ENCODE results near the gene TSPAN7.

The TSPAN7 gene

GRCh38 chrX:38612281-38612680 is 50.9 kb downstream of the TSPAN7 start:
- H3K9ac ChIP-seq (ENCODE audit: low read depth in 1 of 2, low read length in 2 of 2): no peak overlapping the region
- H3K4me1 ChIP-seq (ENCODE audit: control insufficient read depth in 1 of 2, insufficient read depth in 2 of 2, low read length in 2 of 2): no peaks in the 10 kb centered on the region
- no peaks in the 10 kb centered on the region for H3K9me3 ChIP-seq (ENCODE audit: control insufficient read depth in 1 of 2, low read length in 2 of 2)
- no peak overlapping the region for H3K27ac ChIP-seq (ENCODE audit: low read depth, low read length)
- H3K4me3 ChIP-seq (ENCODE audit: low read depth in 1 of 2, low read length in 2 of 2): no peak overlapping the region
- no peaks in the 10 kb centered on the region for H3K27me3 ChIP-seq (ENCODE audit: control insufficient read depth in 1 of 2, insufficient read depth in 2 of 2, low read length in 2 of 2)
- H3K36me3 ChIP-seq (ENCODE audit: control insufficient read depth in 1 of 2, insufficient read depth in 2 of 2, low read length in 2 of 2): no peaks in the 10 kb centered on the region

- H3K27ac ChIP-seq (ENCODE audit: low read depth, low read length): no peak overlapping the region
- H3K27me3 ChIP-seq (ENCODE audit: control insufficient read depth in 1 of 2, insufficient read depth in 2 of 2, low read length in 2 of 2): no peaks in the 10 kb centered on the region
- H3K9ac ChIP-seq (ENCODE audit: low read depth in 1 of 2, low read length in 2 of 2): no peak overlapping the region
- H3K4me1 ChIP-seq (ENCODE audit: control insufficient read depth in 1 of 2, insufficient read depth in 2 of 2, low read length in 2 of 2): no peaks in the 10 kb centered on the region
- H3K4me3 ChIP-seq (ENCODE audit: low read depth in 1 of 2, low read length in 2 of 2): no peak overlapping the region
- no peaks in the 10 kb centered on the region for H3K36me3 ChIP-seq (ENCODE audit: control insufficient read depth in 1 of 2, insufficient read depth in 2 of 2, low read length in 2 of 2)
- H3K9me3 ChIP-seq (ENCODE audit: control insufficient read depth in 1 of 2, low read length in 2 of 2): no peaks in the 10 kb centered on the region
These were observed 53.1 kb downstream of the TSPAN7 start for GRCh38 chrX:38614485-38614884.

GRCh38 chrX:38616904-38617303 is 55.6 kb downstream of the TSPAN7 start:
- H3K27ac ChIP-seq (ENCODE audit: low read depth, low read length): no peak overlapping the region
- H3K36me3 ChIP-seq (ENCODE audit: control insufficient read depth in 1 of 2, insufficient read depth in 2 of 2, low read length in 2 of 2): no peaks in the 10 kb centered on the region
- no peaks in the 10 kb centered on the region for H3K4me1 ChIP-seq (ENCODE audit: control insufficient read depth in 1 of 2, insufficient read depth in 2 of 2, low read length in 2 of 2)
- H3K4me3 ChIP-seq (ENCODE audit: low read depth in 1 of 2, low read length in 2 of 2): no peak overlapping the region
- no peak overlapping the region for H3K9ac ChIP-seq (ENCODE audit: low read depth in 1 of 2, low read length in 2 of 2)
- H3K9me3 ChIP-seq (ENCODE audit: control insufficient read depth in 1 of 2, low read length in 2 of 2): no peaks in the 10 kb centered on the region
- no peaks in the 10 kb centered on the region for H3K27me3 ChIP-seq (ENCODE audit: control insufficient read depth in 1 of 2, insufficient read depth in 2 of 2, low read length in 2 of 2)

- no peak overlapping the region for H3K9ac ChIP-seq (ENCODE audit: low read depth in 1 of 2, low read length in 2 of 2)
- no peaks in the 10 kb centered on the region for H3K9me3 ChIP-seq (ENCODE audit: control insufficient read depth in 1 of 2, low read length in 2 of 2)
- no peak overlapping the region for H3K4me3 ChIP-seq (ENCODE audit: low read depth in 1 of 2, low read length in 2 of 2)
- no peak overlapping the region for H3K27ac ChIP-seq (ENCODE audit: low read depth, low read length)
- H3K4me1 ChIP-seq (ENCODE audit: control insufficient read depth in 1 of 2, insufficient read depth in 2 of 2, low read length in 2 of 2): no peaks in the 10 kb centered on the region
- no peaks in the 10 kb centered on the region for H3K36me3 ChIP-seq (ENCODE audit: control insufficient read depth in 1 of 2, insufficient read depth in 2 of 2, low read length in 2 of 2)
- H3K27me3 ChIP-seq (ENCODE audit: control insufficient read depth in 1 of 2, insufficient read depth in 2 of 2, low read length in 2 of 2): no peaks in the 10 kb centered on the region
These were observed 56.8 kb downstream of the TSPAN7 start for GRCh38 chrX:38618180-38618579.

- Histone ChIP-seq H3K36me3 (ENCODE audit: control insufficient read depth in 1 of 2, insufficient read depth in 2 of 2, low read length in 2 of 2) (no peaks in the 10 kb centered on the region), H3K4me1 (ENCODE audit: control insufficient read depth in 1 of 2, insufficient read depth in 2 of 2, low read length in 2 of 2) (no peaks in the 10 kb centered on the region), H3K27me3 (ENCODE audit: control insufficient read depth in 1 of 2, insufficient read depth in 2 of 2, low read length in 2 of 2) (no peaks in the 10 kb centered on the region)
These were observed 59.3 kb downstream of the TSPAN7 start for GRCh38 chrX:38620623-38621022.

GRCh38 chrX:38626296-38626695 is 65.0 kb downstream of the TSPAN7 start:
- Histone ChIP-seq H3K27ac (ENCODE audit: low read depth, low read length) (no peak overlapping the region), H3K4me1 (ENCODE audit: control insufficient read depth in 1 of 2, insufficient read depth in 2 of 2, low read length in 2 of 2) (no peaks in the 10 kb centered on the region), H3K4me3 (ENCODE audit: low read depth in 1 of 2, low read length in 2 of 2) (no peak overlapping the region), H3K9ac (ENCODE audit: low read depth in 1 of 2, low read length in 2 of 2) (no peak overlapping the region), H3K36me3 (ENCODE audit: control insufficient read depth in 1 of 2, insufficient read depth in 2 of 2, low read length in 2 of 2) (no peaks in the 10 kb centered on the region), H3K27me3 (ENCODE audit: control insufficient read depth in 1 of 2, insufficient read depth in 2 of 2, low read length in 2 of 2) (no peaks in the 10 kb centered on the region), H3K9me3 (ENCODE audit: control insufficient read depth in 1 of 2, low read length in 2 of 2) (no peaks in the 10 kb centered on the region)

More at GRCh38 chrX:38620623-38621022, 59.3 kb downstream of the TSPAN7 start:
- no peak overlapping the region for H3K9ac ChIP-seq (ENCODE audit: low read depth in 1 of 2, low read length in 2 of 2)
- no peak overlapping the region for H3K27ac ChIP-seq (ENCODE audit: low read depth, low read length)
- H3K4me3 ChIP-seq (ENCODE audit: low read depth in 1 of 2, low read length in 2 of 2): no peak overlapping the region
- H3K9me3 ChIP-seq (ENCODE audit: control insufficient read depth in 1 of 2, low read length in 2 of 2): no peaks in the 10 kb centered on the region

- Histone ChIP-seq H3K27me3 (ENCODE audit: control insufficient read depth in 1 of 2, insufficient read depth in 2 of 2, low read length in 2 of 2) (no peaks in the 10 kb centered on the region), H3K4me1 (ENCODE audit: control insufficient read depth in 1 of 2, insufficient read depth in 2 of 2, low read length in 2 of 2) (no peaks in the 10 kb centered on the region), H3K9me3 (ENCODE audit: control insufficient read depth in 1 of 2, low read length in 2 of 2) (no peaks in the 10 kb centered on the region), H3K27ac (ENCODE audit: low read depth, low read length) (no peak overlapping the region), H3K9ac (ENCODE audit: low read depth in 1 of 2, low read length in 2 of 2) (no peak overlapping the region), H3K4me3 (ENCODE audit: low read depth in 1 of 2, low read length in 2 of 2) (no peak overlapping the region), H3K36me3 (ENCODE audit: control insufficient read depth in 1 of 2, insufficient read depth in 2 of 2, low read length in 2 of 2) (no peaks in the 10 kb centered on the region)
These were observed 66.3 kb downstream of the TSPAN7 start for GRCh38 chrX:38627683-38628082.

GRCh38 chrX:38628587-38628986 is 67.2 kb downstream of the TSPAN7 start:
- no peaks in the 10 kb centered on the region for H3K4me1 ChIP-seq (ENCODE audit: control insufficient read depth in 1 of 2, insufficient read depth in 2 of 2, low read length in 2 of 2)
- H3K36me3 ChIP-seq (ENCODE audit: control insufficient read depth in 1 of 2, insufficient read depth in 2 of 2, low read length in 2 of 2): no peaks in the 10 kb centered on the region

GRCh38 chrX:38632516-38632915 is 71.2 kb downstream of the TSPAN7 start:
- no peaks in the 10 kb centered on the region for H3K27me3 ChIP-seq (ENCODE audit: control insufficient read depth in 1 of 2, insufficient read depth in 2 of 2, low read length in 2 of 2)
- no peaks in the 10 kb centered on the region for H3K36me3 ChIP-seq (ENCODE audit: control insufficient read depth in 1 of 2, insufficient read depth in 2 of 2, low read length in 2 of 2)
- peaks cover 0 to 5% of the 10 kb centered on the region in 2 donors for H3K4me1 ChIP-seq (ENCODE audit: control insufficient read depth in 1 of 2, insufficient read depth in 2 of 2, low read length in 2 of 2)
- no peak overlapping the region for H3K9ac ChIP-seq (ENCODE audit: low read depth in 1 of 2, low read length in 2 of 2)
- no peaks in the 10 kb centered on the region for H3K9me3 ChIP-seq (ENCODE audit: control insufficient read depth in 1 of 2, low read length in 2 of 2)
- H3K27ac ChIP-seq (ENCODE audit: low read depth, low read length): no peak overlapping the region
- H3K4me3 ChIP-seq (ENCODE audit: low read depth in 1 of 2, low read length in 2 of 2): no peak overlapping the region

More at GRCh38 chrX:38628587-38628986, 67.2 kb downstream of the TSPAN7 start:
- Histone ChIP-seq H3K27me3 (ENCODE audit: control insufficient read depth in 1 of 2, insufficient read depth in 2 of 2, low read length in 2 of 2) (no peaks in the 10 kb centered on the region), H3K9me3 (ENCODE audit: control insufficient read depth in 1 of 2, low read length in 2 of 2) (no peaks in the 10 kb centered on the region), H3K9ac (ENCODE audit: low read depth in 1 of 2, low read length in 2 of 2) (no peak overlapping the region), H3K27ac (ENCODE audit: low read depth, low read length) (no peak overlapping the region), H3K4me3 (ENCODE audit: low read depth in 1 of 2, low read length in 2 of 2) (no peak overlapping the region)

GRCh38 chrX:38634665-38635064 is 73.3 kb downstream of the TSPAN7 start:
- H3K27ac ChIP-seq (ENCODE audit: low read depth, low read length): no peak overlapping the region
- H3K4me1 ChIP-seq (ENCODE audit: control insufficient read depth in 1 of 2, insufficient read depth in 2 of 2, low read length in 2 of 2): peaks cover 0 to 5% of the 10 kb centered on the region in 2 donors
- no peaks in the 10 kb centered on the region for H3K36me3 ChIP-seq (ENCODE audit: control insufficient read depth in 1 of 2, insufficient read depth in 2 of 2, low read length in 2 of 2)
- no peak overlapping the region for H3K9ac ChIP-seq (ENCODE audit: low read depth in 1 of 2, low read length in 2 of 2)
- H3K9me3 ChIP-seq (ENCODE audit: control insufficient read depth in 1 of 2, low read length in 2 of 2): no peaks in the 10 kb centered on the region
- H3K27me3 ChIP-seq (ENCODE audit: control insufficient read depth in 1 of 2, insufficient read depth in 2 of 2, low read length in 2 of 2): no peaks in the 10 kb centered on the region
- no peak overlapping the region for H3K4me3 ChIP-seq (ENCODE audit: low read depth in 1 of 2, low read length in 2 of 2)

All from duodenal mucosa (tissue), 2 donors.